ENCODE measurements around the gene EOLA1. TPM values are rescaled to one million over a fixed set of nuclear protein-coding genes. Genes with fewer than 3 reads are reported as not detected.
"Not testable (repeated sequence)": the region's sequence is repeated elsewhere in the genome, so short reads cannot be mapped to it uniquely, and the experiment has no call there.

The EOLA1 gene
- total RNA-seq, 1 donor from 2014 or later, result 35.5 TPM

DNA sequence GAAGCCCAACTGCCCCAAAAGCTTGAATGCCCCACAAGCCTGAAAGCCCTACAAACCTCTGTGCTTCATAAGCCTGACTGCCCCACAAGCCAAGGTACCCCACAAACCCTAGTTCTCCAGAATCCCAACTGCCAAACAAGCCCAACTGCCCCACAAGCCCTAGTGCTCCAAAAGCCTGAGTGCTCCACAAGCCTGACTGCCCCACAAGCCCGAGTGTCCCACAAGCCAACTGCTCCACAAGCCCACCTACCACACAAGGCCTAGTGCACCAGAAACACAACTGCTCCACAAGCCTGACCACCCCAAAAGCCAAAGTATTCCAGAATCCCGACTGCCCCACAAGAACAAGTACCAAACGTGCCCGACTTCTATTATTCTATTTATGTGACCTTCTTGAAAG, 22.5 kb downstream of the EOLA1 start:
- Mint-ChIP-seq H3K27me3 (ENCODE audit: insufficient read depth) (no peaks in the 10 kb centered on the region), H3K9me3 (no peaks in the 10 kb centered on the region), H3K4me3 (no peak overlapping the region), H3K4me1 (ENCODE audit: low read depth) (no peaks in the 10 kb centered on the region), H3K36me3 (ENCODE audit: low read depth) (no peaks in the 10 kb centered on the region), H3K27ac (no peak overlapping the region)
- DNase-seq (ENCODE audit: low spot score), result no peak
- intact Hi-C loops (cut with micrococcal nuclease), result loop anchor here (10.0 kb wide), 1 partner anchor 61 kb away; no protein-coding TSS in a partner anchor

DNA sequence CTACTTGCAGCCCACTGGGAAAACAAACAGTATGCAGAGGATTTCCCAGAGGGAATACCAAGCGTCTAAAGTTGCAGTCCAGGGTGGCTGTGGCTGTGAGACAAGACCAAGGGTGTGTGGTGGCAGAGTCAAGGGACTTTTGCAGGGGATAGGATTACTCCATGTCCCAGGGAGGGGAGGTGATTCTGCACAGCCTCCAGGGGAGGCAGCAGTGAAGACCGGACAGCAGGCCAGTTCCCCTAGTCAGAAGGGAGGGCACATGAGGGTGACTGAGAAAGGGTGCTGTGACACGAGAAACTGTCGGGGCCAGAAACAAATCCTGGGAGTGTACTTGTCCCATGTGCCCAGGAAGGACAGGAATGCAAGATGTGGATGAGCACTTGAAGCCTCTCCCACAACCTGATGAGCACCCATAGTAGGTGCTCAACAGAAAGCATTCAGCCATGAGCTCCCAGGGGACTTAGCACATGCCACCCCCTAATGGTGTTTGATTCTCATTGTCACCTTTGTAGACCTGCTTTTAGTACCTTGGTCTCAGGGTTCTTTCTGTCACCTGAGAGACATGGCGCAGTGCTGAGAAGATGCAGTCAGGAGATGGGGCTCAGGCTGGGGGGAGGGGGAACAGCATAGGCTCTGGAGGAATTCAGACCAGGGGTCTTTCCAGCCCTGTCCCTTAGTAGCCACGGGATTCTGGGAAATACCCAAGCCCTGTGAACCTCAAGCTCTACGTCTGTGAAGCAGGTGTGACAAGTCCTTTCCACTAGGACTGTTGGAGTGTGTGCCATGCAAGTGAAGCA, 27.0 kb downstream of the EOLA1 start:
- no peak overlapping the region for H3K4me3 Mint-ChIP-seq
- no peak overlapping the region for H3K27ac Mint-ChIP-seq
- H3K4me1 Mint-ChIP-seq (ENCODE audit: low read depth), result peaks cover 19% of the 10 kb centered on the region
- DNase-seq (ENCODE audit: low spot score), result no peak
- no peaks in the 10 kb centered on the region for H3K9me3 Mint-ChIP-seq
- intact Hi-C loops (cut with micrococcal nuclease), result loop anchor here (10.0 kb wide), 1 partner anchor 57 kb away; no protein-coding TSS in a partner anchor
- peaks cover 2% of the 10 kb centered on the region for H3K27me3 Mint-ChIP-seq (ENCODE audit: insufficient read depth)
- H3K36me3 Mint-ChIP-seq (ENCODE audit: low read depth), result no peaks in the 10 kb centered on the region

DNA sequence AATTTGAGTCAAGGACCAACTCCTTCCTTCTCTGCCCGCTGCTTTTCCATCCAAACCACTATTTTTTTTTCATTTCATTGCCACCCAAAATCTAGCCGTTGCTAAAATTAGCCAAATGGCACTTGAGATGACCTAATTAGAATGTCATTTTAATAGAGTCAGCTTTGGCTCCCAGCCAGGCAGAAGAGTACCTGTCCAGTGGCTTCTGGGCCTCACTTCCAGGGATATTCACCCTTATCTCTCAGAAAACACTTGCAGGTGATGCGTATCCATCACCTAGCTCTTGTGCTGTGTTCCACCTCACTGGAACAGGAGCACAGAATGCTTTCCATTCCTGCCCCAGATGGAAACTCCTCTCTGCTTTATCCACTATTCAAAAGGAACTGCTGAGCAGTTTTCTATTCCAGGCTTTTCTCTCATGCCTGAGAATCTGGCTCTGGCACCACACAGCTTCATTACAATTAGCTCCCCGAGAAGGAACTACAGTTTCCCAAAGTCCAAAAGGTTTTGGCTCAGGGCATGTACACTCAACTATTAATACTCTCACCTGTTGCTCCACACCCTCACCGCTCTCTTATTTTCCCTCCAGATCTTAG, 28.0 kb downstream of the EOLA1 start:
- H3K4me3 Mint-ChIP-seq, result no peak overlapping the region
- H3K9me3 Mint-ChIP-seq, result no peaks in the 10 kb centered on the region
- peaks cover 2% of the 10 kb centered on the region for H3K27me3 Mint-ChIP-seq (ENCODE audit: insufficient read depth)
- intact Hi-C loops (cut with micrococcal nuclease), result loop anchor here (10.0 kb wide), 1 partner anchor 56 kb away; no protein-coding TSS in a partner anchor
- DNase-seq (ENCODE audit: low spot score), result no peak
- H3K36me3 Mint-ChIP-seq (ENCODE audit: low read depth), result no peaks in the 10 kb centered on the region
- peaks cover 23% of the 10 kb centered on the region for H3K4me1 Mint-ChIP-seq (ENCODE audit: low read depth)
- H3K27ac Mint-ChIP-seq, result no peak overlapping the region

DNA sequence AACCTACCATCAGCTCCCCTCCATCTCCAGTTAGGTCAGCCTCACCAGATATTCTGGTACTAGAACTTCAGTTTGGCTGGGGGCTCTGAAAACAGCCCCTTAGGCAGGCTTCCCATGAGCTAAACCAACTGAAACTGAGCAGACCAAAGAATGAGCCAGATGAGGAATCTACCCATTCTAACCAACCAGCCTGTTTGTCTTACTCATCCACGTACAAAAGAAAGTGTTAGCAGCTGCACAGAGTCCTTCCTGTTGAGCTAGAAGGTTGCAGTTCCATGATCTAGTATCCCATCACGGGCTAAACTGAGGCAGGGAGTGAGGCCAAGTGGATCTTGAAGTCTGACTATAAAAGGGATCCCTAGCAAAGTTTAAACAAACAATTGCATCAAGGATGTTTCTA, 29.0 kb downstream of the EOLA1 start:
- H3K36me3 Mint-ChIP-seq (ENCODE audit: low read depth), result no peaks in the 10 kb centered on the region
- peaks cover 23% of the 10 kb centered on the region for H3K4me1 Mint-ChIP-seq (ENCODE audit: low read depth)
- H3K9me3 Mint-ChIP-seq, result no peaks in the 10 kb centered on the region
- peaks cover 2% of the 10 kb centered on the region for H3K27me3 Mint-ChIP-seq (ENCODE audit: insufficient read depth)
- intact Hi-C loops (cut with micrococcal nuclease), result loop anchor here (10.0 kb wide), 2 partner anchors 55 to 65 kb away; partner anchors contain the start of gene IDS
- H3K4me3 Mint-ChIP-seq, result no peak overlapping the region
- DNase-seq (ENCODE audit: low spot score), result no peak
- H3K27ac Mint-ChIP-seq, result no peak overlapping the region

DNA sequence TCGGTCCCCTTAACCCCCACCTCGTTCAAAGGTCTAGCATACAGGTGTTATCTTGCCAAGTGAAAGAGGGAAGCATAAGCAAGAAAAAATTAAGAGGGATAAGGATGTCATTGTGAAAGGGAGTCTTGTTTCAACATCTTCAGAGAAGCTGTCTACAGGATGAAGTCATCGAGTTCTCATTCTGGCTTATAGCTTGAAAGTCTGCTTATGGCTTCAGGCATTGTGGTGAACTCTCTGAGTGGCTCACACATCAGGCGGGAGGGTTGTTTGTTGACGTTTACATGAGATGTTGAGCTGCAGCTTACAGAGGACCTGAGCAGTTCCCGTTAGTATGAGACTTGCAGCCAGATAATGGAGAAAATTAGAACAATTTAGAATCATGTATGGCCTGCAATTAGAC, 29.9 kb downstream of the EOLA1 start:
- no peak for DNase-seq (ENCODE audit: low spot score)
- peaks cover 23% of the 10 kb centered on the region for H3K4me1 Mint-ChIP-seq (ENCODE audit: low read depth)
- no peaks in the 10 kb centered on the region for H3K36me3 Mint-ChIP-seq (ENCODE audit: low read depth)
- H3K27ac Mint-ChIP-seq, result no peak overlapping the region
- no peaks in the 10 kb centered on the region for H3K9me3 Mint-ChIP-seq
- peaks cover 2% of the 10 kb centered on the region for H3K27me3 Mint-ChIP-seq (ENCODE audit: insufficient read depth)
- H3K4me3 Mint-ChIP-seq, result no peak overlapping the region
- intact Hi-C loops (cut with micrococcal nuclease), result loop anchor here (10.0 kb wide), 1 partner anchor 66 kb away; the partner anchor contains the start of gene IDS

DNA sequence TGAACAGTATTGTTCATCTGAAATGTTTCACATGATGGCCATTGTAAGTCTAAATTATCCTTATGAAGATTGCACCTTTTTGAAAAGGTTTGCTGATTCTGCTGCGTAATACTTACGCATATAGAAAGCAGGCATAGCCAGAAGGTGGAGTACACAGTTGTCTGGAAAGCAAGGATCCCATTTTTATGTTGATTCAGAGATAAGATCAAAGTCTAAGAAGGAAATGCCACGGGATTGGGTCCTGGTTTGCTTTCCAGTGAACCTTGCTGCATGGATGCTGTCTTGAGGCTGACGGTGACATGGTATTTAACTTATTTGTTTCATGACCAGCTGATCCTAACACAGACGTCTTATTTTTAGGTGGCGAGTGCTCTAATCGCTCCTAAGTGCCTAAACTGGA, 31.0 kb downstream of the EOLA1 start:
- H3K27me3 Mint-ChIP-seq (ENCODE audit: insufficient read depth), result peaks cover 2% of the 10 kb centered on the region
- no peak for DNase-seq (ENCODE audit: low spot score)
- intact Hi-C loops (cut with micrococcal nuclease), result loop anchor here (10.0 kb wide), 1 partner anchor 67 kb away; the partner anchor contains the start of gene IDS
- H3K9me3 Mint-ChIP-seq, result no peaks in the 10 kb centered on the region
- H3K27ac Mint-ChIP-seq, result no peak overlapping the region
- H3K4me3 Mint-ChIP-seq, result no peak overlapping the region
- H3K4me1 Mint-ChIP-seq (ENCODE audit: low read depth), result peaks cover 23% of the 10 kb centered on the region
- H3K36me3 Mint-ChIP-seq (ENCODE audit: low read depth), result no peaks in the 10 kb centered on the region

DNA sequence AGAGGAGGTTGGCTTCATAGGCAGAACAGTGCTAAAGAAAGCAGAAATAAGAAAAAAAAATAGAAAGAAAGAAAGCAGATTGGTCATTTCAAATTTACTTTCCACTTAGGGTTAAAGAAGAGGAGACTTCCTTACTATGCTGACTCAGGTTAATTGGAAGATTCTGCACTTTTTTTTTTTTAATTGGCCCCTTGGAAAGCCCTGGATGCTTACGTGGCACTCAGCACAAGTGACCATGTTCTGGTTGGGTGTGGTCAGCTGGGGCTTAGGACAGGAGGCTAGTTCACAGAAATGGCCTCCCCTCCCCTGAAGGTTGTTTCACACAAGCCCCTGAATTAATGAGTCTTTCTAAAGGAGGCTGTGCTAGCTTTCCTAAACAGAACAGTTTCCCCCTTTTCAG, 31.9 kb downstream of the EOLA1 start:
- no peak for DNase-seq (ENCODE audit: low spot score)
- Mint-ChIP-seq H3K27me3 (ENCODE audit: insufficient read depth) (peaks cover 2% of the 10 kb centered on the region), H3K4me3 (no peak overlapping the region)

DNA sequence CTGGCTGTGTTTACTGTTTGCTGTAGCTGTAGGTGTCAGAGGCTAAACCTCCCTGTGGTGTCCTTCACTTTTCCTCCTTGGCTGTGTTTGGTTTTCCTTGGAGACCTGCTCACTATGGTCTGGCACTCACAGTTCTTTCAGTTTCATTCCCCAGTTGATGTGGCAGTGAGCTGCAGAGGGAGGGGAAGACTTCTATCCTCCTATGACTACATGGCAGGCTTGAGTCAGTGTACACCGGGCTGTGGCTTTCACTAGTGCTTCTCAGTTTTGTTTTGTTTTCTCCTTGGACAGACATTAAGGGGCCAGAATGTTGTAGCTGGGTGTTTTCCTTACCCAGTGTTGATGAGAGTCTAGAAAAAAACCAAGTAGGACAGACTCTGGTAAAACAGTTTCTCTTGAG, 32.6 kb downstream of the EOLA1 start:
- H3K27me3 Mint-ChIP-seq (ENCODE audit: insufficient read depth); H3K36me3 Mint-ChIP-seq (ENCODE audit: low read depth); H3K4me3 Mint-ChIP-seq; H3K27ac Mint-ChIP-seq; DNase-seq (ENCODE audit: low spot score); H3K9me3 Mint-ChIP-seq: not testable (repeated sequence)
- intact Hi-C loops (cut with micrococcal nuclease), result loop anchor here (10.0 kb wide), 1 partner anchor 69 kb away; the partner anchor contains the start of gene IDS
- H3K4me1 Mint-ChIP-seq (ENCODE audit: low read depth), result peaks cover 23% of the 10 kb centered on the region

More for the DNA sequence above, 31.9 kb downstream of the EOLA1 start:
- peaks cover 23% of the 10 kb centered on the region for H3K4me1 Mint-ChIP-seq (ENCODE audit: low read depth)
- intact Hi-C loops (cut with micrococcal nuclease), result loop anchor here (10.0 kb wide), 1 partner anchor 68 kb away; the partner anchor contains the start of gene IDS
- H3K9me3 Mint-ChIP-seq, result no peaks in the 10 kb centered on the region
- H3K27ac Mint-ChIP-seq, result peak overlapping the region; percentile 91
- H3K36me3 Mint-ChIP-seq (ENCODE audit: low read depth), result no peaks in the 10 kb centered on the region

DNA sequence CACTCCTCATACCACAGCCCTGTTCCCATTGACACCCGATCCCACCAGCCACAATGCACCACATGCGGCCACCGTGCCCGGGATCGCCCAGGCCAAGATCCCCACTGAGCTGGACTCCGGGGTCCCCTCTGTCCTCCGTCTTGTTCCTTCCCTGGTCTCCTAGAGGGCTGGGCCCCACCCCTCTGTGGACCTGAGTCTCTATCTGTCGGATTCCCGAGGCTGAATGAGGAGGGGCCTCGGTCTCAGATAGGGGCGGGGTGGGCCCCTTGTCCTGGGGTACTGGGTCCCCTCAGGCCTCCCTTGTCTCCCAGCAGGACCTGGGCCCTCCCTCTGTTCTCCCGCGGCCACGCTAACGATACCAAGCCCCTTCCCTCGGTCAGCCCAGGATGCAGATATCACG, 44.8 kb downstream of the EOLA1 start:
- H3K36me3 Mint-ChIP-seq (ENCODE audit: low read depth); H3K27ac Mint-ChIP-seq; H3K4me1 Mint-ChIP-seq (ENCODE audit: low read depth); H3K27me3 Mint-ChIP-seq (ENCODE audit: insufficient read depth); H3K9me3 Mint-ChIP-seq; DNase-seq (ENCODE audit: low spot score); intact Hi-C loops (cut with micrococcal nuclease); H3K4me3 Mint-ChIP-seq: not testable (repeated sequence)

DNA sequence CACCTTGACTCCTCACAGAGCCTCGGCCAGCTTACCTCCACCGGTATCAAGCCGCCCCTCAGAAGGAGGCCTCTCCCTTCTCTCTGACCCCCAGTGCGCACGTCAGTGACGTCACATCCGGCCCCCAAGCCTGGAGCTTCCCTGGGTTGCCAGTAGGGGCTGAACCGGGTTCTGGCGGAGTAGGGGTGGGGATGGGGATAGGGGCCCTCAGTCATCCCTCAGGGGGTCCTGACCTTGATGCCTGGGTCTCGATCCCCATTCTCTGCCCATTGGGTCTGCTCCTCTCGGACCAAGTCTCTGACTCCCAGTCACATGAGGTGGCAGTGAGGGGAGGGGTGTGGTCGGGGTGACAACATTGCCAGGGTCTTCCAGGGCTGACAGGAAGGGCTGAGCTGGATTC, 46.5 kb downstream of the EOLA1 start, which contains the start of gene MAGEA9B:
TSS of gene MAGEA9B (minus strand) at position 101 of the 400 bp plus-strand sequence. CDS start 4,280 bp downstream, outside the sequence.
- DNase-seq (ENCODE audit: low spot score); H3K4me1 Mint-ChIP-seq (ENCODE audit: low read depth); H3K27me3 Mint-ChIP-seq (ENCODE audit: insufficient read depth); H3K9me3 Mint-ChIP-seq; H3K27ac Mint-ChIP-seq; H3K36me3 Mint-ChIP-seq (ENCODE audit: low read depth); intact Hi-C loops (cut with micrococcal nuclease); H3K4me3 Mint-ChIP-seq: not testable (repeated sequence)

DNA sequence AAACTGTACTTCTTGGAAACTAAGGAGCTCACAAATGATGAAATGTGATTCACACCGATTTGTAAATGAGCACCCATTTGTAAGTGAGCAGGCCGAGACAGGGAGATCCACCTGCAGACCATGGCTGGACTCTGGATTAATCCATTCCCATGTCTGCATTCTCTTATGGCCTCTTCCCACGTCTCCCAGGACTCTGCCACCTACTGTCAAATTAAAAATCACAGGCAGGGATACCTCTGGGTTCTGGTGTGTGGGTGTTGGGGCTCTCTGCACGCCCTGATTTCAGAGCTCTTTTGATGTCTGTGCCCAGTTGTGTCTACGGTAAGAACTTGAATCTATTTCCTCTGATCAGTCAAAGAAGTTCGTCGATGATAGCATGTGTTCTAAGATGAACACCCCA, 50.2 kb downstream of the EOLA1 start:
- H3K9me3 Mint-ChIP-seq; H3K27me3 Mint-ChIP-seq (ENCODE audit: insufficient read depth); H3K4me3 Mint-ChIP-seq; H3K4me1 Mint-ChIP-seq (ENCODE audit: low read depth); H3K36me3 Mint-ChIP-seq (ENCODE audit: low read depth); intact Hi-C loops (cut with micrococcal nuclease); H3K27ac Mint-ChIP-seq; DNase-seq (ENCODE audit: low spot score): not testable (repeated sequence)

DNA sequence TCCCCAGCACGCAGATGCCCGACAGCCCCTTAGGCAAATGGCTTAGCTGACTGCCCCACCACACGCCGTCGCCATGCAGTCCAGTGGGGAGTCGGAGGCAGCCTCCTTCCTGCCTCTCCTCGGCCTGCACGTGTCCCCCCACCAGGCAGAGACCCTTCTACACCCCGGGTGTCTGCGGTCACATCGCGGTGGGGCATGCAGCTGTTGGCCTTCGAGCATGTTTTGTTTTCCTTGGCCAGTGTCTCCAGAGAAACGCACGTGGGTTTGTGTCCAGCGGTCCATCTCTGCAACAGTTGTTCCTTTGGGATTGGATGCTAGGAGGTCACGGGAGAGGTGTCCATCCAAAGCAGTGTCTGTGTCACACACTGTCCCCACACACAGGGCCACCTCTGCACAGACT, 54.4 kb downstream of the EOLA1 start, which contains the start of gene HSFX2:
TSS of gene HSFX2 (minus strand) at position 101 of the 400 bp plus-strand sequence. CDS start 614 bp downstream, outside the sequence.
- H3K36me3 Mint-ChIP-seq (ENCODE audit: low read depth); H3K9me3 Mint-ChIP-seq; H3K4me3 Mint-ChIP-seq; H3K27me3 Mint-ChIP-seq (ENCODE audit: insufficient read depth); H3K4me1 Mint-ChIP-seq (ENCODE audit: low read depth); H3K27ac Mint-ChIP-seq; DNase-seq (ENCODE audit: low spot score); intact Hi-C loops (cut with micrococcal nuclease): not testable (repeated sequence)

DNA sequence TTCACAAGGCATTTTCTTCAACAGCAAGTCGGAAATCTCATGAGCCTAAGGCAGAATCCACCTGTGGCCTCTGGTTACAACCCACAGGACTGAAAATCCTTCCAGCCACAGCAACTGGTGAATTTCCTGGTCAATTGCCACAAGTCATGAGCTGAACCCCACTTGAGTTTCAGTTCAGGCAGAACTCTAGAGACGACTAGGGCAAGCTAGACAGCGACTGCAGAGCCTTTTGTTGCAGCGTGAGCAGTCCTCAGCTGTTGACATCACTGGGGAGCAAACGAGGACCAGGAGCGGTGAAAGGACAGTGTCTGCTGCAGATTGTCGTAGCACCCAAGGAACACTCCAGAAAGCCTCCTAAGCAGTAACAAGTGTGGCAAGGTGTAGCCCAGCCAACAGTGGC, 55.1 kb downstream of the EOLA1 start:
- H3K4me3 Mint-ChIP-seq; DNase-seq (ENCODE audit: low spot score); intact Hi-C loops (cut with micrococcal nuclease); H3K27ac Mint-ChIP-seq; H3K27me3 Mint-ChIP-seq (ENCODE audit: insufficient read depth); H3K36me3 Mint-ChIP-seq (ENCODE audit: low read depth); H3K9me3 Mint-ChIP-seq; H3K4me1 Mint-ChIP-seq (ENCODE audit: low read depth): not testable (repeated sequence)

All from activated T-helper 1 cell treated with anti-CD3 and anti-CD28 coated beads, Interleukin-12 subunit alpha, Interleukin-12 subunit beta, Interleukin-2, Interleukin-4 antibody, amounts not matched to agents 30 ng/mL and 10 ng/mL and 1 ng/mL, durations not matched to agents 14 hours and 24 hours and 36 hours (primary cell).